GM23248 (cell line): ENCODE data around the gene VCL.

Experiments
- EZH2 ChIP-seq: fragments of 200-600 bp; sonication (generic); IDR thresholded peaks from 2 replicates; pipeline ENCODE4 v1.6.1; 2018; ENCODE audit warnings: antibody characterized with exemption, mild to moderate bottlenecking; ENCODE audit not compliant: insufficient read depth, poor library complexity, severe bottlenecking
- EZH2phosphoT487 ChIP-seq: fragments of 200-600 bp; sonication (generic); IDR thresholded peaks from 2 replicates; pipeline ENCODE4 v1.6.1; 2018; ENCODE audit warnings: antibody characterized with exemption, moderate library complexity, mild to moderate bottlenecking, low read depth; ENCODE audit not compliant: insufficient read depth

DNA sequence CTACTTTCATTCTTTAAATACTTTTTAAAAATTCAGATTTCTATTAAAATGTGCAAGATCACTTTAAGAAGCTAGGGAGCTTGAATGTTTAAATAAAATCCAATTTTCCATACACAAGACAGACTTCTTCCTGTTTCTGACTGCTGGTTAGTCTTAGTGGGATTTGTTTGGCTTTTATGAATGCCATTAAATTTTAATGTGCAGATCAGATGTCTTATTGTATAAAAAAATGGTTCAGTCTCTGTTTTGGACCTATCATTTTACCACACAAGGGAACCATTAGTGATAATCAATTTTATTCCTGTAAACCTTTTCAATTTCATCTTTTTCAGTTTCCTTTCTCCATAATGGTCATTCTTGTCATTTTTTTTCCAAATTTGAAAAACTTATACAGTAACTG, 63.2 kb downstream of the VCL start:
- TF ChIP-seq EZH2phosphoT487, result no peak
- TF ChIP-seq EZH2, result no peak
